HG03135 (cell line): Measurements from ENCODE around the gene EEF1B2.
"Not testable (repeated sequence)": the region's sequence is repeated elsewhere in the genome, so short reads cannot be mapped to it uniquely, and the experiment has no call there.

Source experiments
- ATAC-seq: cut with Tn5 transposase; IDR thresholded peaks from one replicate; pipeline ENCODE4 v1.9.1; 2021; ENCODE audit warnings: mild to moderate bottlenecking, moderate library complexity; ENCODE audit not compliant: unreplicated experiment

Gene EEF1B2

DNA sequence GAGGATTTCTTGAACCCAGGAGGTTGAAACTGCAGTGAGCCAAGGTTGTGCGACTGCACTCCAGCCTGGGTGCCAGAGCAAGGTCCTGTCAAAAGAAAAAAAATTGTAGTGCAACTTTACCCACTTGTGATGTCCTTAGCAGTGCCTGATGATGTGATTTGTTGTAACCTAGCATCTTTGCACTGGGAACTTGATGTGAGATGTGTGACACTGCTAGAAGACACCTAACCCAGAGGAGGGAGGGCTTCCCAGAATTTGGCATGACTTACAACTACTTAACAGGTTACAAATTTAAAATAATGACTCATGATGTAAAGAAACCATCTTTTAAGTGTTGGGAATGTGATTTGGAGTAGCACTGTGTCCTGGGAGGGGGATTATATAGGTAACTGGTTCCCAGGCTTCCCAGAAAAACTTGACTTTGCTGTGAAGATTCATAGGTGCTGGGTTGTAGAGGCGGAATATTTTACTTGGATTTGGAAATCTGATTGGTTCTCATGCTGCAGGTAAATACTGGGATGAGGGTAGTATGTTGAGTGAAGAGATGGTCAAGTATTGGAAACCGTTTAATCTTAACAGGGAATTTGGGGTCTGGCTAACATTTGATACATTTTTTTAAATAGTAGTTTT lies 3.7 kb downstream of the EEF1B2 start:
- ATAC-seq, result no peak

DNA sequence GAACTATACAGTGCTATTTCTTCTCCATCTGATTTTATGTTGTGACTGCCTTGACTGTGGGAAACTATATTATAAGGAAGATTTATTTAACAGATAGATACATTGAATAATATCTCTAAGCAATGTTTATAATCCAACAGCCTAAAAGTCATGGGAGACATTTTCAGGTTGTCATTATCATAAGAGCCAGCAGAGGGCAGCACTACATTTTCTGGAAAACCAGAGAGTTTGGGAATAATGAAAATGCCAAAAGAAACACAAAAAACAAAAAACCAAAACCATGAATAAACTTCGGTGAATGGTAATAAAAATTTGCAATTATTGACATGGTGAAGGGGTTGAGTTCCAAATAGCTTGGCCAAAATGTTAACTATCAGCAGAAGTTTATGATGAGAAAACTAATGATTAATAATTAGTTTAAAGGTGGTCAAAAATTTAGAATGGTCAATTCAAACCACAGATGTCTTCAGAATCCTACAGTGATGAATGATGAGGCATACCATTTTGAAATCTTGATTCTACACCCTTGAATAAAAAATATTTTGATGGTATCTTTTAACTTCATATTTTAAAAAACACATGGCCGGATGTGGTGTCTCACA lies 4.7 kb downstream of the EEF1B2 start:
- ATAC-seq, result no peak

DNA sequence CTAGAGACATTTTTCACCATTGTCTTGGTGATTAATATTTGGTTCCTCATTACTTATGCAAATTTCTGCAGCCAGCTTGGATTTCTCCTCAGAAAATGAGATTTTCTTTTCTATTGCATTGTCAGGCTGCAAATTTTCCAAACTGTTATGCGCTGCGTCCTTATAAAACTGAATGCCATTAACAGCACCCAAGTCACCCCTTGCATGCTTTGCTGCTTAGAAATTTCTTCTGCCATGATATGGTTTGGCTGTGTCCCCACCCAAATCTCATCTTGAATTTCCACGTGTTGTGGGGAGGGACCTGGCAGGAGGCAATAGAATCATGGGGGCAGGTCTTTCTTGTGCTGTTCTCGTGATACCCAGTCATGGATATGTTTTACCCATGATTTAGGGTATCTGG lies 8.5 kb downstream of the EEF1B2 start:
- not testable (repeated sequence) for ATAC-seq

- ATAC-seq, result not testable (repeated sequence)
Measured at GRCh38 chr2:206171624-206172397, 12.1 kb downstream of the EEF1B2 start.

GRCh38 chr2:206173147-206173546 lies 13.5 kb downstream of the EEF1B2 start:
- ATAC-seq, result no peak

DNA sequence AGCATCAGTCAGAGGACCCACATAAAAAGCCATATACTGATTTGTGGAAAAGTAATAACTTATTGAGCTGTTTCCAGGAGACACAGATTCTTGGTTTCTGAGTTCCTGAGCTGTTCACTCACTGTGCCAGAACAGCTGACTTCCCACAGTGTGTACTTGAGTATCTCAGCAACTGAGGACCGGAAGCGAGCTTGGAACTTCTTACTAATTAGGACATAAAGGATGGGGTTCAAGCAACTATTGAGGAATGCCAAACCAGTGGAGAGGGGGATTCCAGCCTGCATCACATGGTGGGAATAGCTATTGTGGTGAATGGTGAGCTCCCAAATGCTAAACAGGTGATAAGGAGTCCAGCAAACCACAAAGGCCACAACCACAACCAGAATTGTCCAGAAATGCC lies 16.4 kb downstream of the EEF1B2 start:
- ATAC-seq, result no peak

GRCh38 chr2:206176901-206177300 lies 17.2 kb downstream of the EEF1B2 start:
- no peak for ATAC-seq

- not testable (repeated sequence) for ATAC-seq
Measured at GRCh38 chr2:206181526-206181925, 21.8 kb downstream of the EEF1B2 start.

DNA sequence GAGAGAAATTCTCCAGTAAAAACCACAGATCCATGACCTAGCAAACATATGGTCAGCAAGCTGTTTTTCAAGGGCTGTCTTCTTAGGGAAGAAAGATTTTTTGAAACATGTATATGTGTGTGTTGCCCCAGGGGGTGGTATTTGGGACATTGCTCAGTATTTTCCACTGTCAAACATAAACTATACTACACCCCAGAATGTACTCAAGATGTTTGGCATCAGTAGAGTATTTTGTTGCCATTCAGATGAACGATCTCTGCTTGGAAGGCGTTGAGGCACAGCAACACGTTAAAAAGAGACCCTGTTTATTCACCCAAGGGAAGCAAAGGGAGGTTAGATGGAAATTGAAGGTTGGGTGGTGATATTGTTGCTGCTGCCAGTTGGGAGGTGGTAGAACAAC lies 30.0 kb downstream of the EEF1B2 start:
- no peak for ATAC-seq

GRCh38 chr2:206190111-206190510 lies 30.4 kb downstream of the EEF1B2 start:
- no peak for ATAC-seq

- ATAC-seq, result no peak
Measured at GRCh38 chr2:206190689-206191088, 31.0 kb downstream of the EEF1B2 start.

- no peak for ATAC-seq
Measured at GRCh38 chr2:206192157-206192556, 32.5 kb downstream of the EEF1B2 start.

DNA sequence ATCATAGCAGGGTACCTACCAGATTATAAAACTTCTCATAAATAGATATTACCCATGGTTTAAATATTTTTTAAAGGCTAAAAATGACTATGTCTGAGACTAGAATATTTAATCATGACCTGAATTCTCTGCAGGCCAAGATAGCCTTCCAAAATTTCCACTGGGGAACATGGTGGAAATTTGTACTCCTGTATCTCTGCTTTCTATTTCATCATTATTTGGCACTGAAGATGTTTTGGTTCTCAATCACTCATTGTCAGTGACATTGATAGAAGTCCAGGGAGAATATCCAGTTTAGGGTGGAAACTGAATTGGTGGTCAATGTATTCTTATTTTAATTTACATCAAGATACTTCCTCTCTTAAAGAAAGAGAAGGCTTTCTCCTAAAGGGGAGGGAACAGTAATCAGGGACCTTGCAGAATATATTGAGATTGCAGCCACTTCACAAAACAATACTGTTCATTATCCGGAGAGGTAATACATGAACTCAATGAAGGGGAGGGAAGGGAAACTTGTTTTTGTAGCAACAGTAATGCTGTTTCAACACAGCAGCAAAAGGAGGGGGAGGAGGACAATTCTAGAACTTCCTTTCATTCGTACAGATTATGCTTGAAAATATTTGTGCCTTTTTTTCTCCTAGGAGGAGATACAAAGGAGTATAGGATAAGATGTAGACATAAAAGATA lies 34.1 kb downstream of the EEF1B2 start:
- ATAC-seq, result no peak

DNA sequence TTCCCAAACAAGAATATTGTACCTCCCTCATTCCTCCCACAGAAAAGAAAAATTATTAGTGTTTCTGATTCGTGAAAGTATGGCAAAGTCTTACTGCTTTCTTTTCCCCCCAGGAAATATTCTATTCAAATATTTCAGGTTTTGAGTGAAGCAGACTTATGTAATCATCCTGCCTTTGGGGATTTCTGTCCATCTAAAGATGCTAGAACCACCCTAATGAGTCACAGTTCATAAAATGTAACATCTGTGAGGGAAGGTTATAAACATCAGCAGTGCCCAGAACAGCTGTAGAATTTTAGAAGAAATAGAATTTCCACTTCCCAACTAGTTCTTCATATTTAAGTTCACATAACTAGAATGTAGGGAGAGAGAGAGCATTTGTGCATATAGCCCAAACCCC lies 39.0 kb downstream of the EEF1B2 start:
- no peak for ATAC-seq

DNA sequence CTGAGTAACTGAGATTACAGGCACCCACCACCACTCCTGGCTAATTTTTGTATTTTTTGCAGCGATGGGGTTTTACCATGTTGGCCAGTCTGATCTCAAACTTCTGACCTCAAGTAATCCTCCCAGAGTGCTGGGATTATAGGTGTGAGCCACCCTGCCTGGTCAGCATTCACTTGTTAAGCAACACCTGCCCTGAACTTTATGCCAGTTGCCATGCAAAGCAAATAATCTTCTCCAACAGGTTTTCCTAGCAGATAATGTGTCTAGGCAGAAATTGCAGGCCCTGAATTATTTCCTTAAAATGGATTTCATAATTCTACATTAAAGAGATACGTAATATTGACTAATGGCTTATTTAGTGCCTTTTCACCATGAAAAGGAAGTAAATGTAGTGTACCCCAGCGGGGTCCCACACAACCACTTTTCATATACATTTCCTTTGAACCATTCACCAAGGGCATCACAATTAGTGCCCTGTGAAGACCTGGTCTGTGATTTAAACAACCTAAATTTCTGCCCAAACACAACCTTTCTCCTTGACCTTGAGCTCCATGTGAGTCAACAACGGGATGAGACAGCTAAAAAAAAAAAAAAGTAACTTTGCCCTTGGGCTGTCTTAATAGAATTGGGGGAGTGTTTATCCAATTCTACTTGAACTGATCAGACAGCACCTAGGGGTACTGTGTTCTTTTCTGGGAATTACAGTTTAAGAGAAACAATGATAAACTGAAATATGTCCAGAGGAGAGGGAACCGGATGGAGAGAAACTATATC lies 41.6 kb downstream of the EEF1B2 start:
- ATAC-seq, result no peak

DNA sequence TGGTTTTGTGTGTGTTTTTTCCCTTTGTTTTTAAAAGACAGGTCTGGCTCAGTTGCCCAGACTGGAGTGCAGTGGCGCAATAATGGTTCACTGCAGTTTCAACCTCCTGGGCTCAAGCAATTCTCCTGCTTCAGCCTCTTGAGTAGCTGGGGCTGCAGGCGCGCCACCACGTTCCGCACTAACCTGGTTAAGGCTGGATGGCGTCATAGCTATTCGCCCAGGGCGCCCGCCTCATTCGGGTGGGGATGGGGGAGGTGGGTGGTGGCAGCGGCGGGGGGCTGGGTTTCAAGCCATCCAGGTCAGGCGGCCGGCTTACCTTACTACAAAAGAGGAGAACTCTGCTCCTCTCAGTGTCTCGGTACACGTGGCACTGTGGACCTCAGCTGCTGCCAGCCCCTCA lies 42.8 kb downstream of the EEF1B2 start:
- no peak for ATAC-seq

DNA sequence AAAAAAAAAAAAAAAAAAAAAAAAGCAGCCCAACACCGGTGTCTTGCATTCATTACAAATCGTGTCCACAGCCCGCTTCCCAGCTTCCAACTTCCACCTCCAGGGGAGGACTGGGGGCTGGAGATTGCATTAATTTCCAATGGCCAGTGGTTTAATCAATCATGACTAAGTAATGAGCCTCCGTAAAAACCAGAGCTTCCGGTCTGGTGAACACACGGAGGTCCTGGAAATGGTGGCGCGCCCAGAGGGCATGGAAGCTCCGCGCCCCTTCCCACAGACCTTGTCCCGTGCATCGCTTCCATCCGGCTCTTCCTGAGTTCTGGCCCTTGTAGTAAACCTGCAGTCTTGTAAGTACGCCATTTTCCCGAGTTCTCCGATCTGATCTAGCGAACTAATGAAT lies 43.6 kb downstream of the EEF1B2 start:
- no peak for ATAC-seq

- no peak for ATAC-seq
Measured at GRCh38 chr2:206204710-206205109, 45.0 kb downstream of the EEF1B2 start.

GRCh38 chr2:206207316-206207715 lies 47.6 kb downstream of the EEF1B2 start:
- ATAC-seq, result not testable (repeated sequence)

- ATAC-seq, result no peak
Measured at GRCh38 chr2:206208900-206209299, 49.2 kb downstream of the EEF1B2 start.
